ENCODE results near the gene CDC42SE2. TPM values are rescaled to one million over a fixed set of nuclear protein-coding genes. Genes with fewer than 3 reads are reported as not detected.
"Not testable (repeated sequence)": the region's sequence is repeated elsewhere in the genome, so short reads cannot be mapped to it uniquely, and the experiment has no call there.

The CDC42SE2 gene
- polyA plus RNA-seq, 1 experiment = 6.7 TPM

DNA sequence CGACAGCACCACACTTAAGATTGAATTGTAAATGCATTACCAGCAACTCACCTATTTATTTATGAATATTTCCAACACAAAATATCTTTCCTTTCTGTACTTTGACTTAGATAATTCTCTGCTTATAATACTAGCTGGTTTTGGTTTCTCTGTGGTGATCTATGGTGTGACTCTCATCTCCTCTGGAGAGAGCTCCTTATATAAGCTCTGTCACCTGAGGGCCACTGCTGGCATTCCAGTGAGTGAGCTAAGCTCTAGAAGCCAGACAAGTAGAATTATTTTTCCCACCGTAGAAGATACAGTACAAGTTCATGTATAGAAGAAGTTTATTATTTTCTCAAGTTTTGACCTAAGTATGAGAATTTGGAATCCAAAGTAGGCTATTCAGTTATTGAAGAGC lies 111.5 kb downstream of the CDC42SE2 start:
- ChIA-PET POLR2A (no interaction called here), CTCF (no interaction called here)
- H3K4me3 ChIP-seq (ENCODE audit: low read depth, low read length) = no peak overlapping the region
- H3K27me3 ChIP-seq (ENCODE audit: control insufficient read depth, insufficient read depth, low read length) = no peaks in the 10 kb centered on the region
- no peaks in the 10 kb centered on the region for H3K36me3 ChIP-seq (ENCODE audit: control insufficient read depth, insufficient read depth, low read length)
- TF ChIP-seq, protein P1, sequence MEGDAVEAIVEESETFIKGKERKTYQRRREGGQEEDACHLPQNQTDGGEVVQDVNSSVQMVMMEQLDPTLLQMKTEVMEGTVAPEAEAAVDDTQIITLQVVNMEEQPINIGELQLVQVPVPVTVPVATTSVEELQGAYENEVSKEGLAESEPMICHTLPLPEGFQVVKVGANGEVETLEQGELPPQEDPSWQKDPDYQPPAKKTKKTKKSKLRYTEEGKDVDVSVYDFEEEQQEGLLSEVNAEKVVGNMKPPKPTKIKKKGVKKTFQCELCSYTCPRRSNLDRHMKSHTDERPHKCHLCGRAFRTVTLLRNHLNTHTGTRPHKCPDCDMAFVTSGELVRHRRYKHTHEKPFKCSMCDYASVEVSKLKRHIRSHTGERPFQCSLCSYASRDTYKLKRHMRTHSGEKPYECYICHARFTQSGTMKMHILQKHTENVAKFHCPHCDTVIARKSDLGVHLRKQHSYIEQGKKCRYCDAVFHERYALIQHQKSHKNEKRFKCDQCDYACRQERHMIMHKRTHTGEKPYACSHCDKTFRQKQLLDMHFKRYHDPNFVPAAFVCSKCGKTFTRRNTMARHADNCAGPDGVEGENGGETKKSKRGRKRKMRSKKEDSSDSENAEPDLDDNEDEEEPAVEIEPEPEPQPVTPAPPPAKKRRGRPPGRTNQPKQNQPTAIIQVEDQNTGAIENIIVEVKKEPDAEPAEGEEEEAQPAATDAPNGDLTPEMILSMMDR (IDR thresholded peaks at IDR 0.05; ENCODE audit: insufficient read depth, low read depth, low read length) = no peak
- no peak for DNase-seq (ENCODE audit: low read depth)

DNA sequence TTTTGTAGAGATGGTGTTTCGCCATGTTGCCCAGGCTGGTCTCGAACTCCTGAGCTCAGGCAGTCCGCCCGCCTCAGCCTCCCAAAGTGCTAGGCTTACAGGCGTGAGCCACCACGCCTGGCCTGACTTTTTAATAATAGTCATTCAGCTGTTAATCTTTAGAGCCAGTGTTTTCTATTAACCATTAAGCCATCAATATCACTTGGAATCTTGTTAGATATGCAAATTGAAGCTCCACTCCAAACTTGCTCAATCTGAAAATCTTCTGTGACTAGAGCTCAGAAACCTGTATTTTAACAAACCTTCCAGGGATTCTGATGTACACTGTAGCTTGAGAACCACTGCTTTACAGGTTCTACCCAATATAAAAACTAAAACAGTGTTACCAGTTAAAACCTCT lies 113.5 kb downstream of the CDC42SE2 start:
- CTCF ChIA-PET = interaction anchor here (0.8 kb wide), 1 partner anchor 11 kb away, joined by 5 read pairs; no protein-coding TSS in a partner anchor
- POLR2A ChIA-PET = no interaction called here

DNA sequence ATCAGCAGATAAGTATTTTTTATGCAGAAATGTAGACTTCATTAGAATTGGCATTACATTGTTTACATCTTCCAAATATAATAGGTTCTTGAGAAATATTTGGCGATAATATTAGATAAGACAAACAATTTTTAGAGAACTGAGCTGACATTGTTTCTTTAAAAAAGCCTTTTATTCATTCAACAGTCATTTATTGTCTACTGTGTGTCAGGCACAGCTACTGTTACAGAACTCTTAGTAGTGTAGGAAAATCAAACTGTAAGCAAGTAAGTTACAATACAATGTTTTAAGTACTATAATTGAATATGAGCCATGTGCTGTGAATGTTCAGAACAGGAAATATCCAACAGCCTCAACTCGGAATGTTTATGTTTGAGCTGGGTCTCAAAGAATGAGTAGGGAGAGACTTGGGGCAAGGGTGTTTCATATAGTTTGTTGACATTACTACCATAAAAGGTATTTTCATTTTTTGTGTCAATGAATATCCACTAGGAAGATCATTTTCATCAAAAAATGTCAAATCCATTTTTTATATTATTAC lies 114.0 kb downstream of the CDC42SE2 start:
- Histone ChIP-seq H3K27me3 (ENCODE audit: control insufficient read depth, insufficient read depth, low read length) (no peaks in the 10 kb centered on the region), H3K4me3 (ENCODE audit: low read depth, low read length) (no peak overlapping the region), H3K36me3 (ENCODE audit: control insufficient read depth, insufficient read depth, low read length) (no peaks in the 10 kb centered on the region)
- TF ChIP-seq, protein P1 (IDR thresholded peaks at IDR 0.05; ENCODE audit: insufficient read depth, low read depth, low read length) = no peak
- no peak for DNase-seq (ENCODE audit: low read depth)
- ChIA-PET CTCF (interaction anchor here (0.8 kb wide), 1 partner anchor 12 kb away, joined by 5 read pairs; no protein-coding TSS in a partner anchor), POLR2A (no interaction called here)

More for the DNA sequence above, 113.5 kb downstream of the CDC42SE2 start:
- no peaks in the 10 kb centered on the region for H3K27me3 ChIP-seq (ENCODE audit: control insufficient read depth, insufficient read depth, low read length)
- no peak for DNase-seq (ENCODE audit: low read depth)
- TF ChIP-seq, protein P1 (IDR thresholded peaks at IDR 0.05; ENCODE audit: insufficient read depth, low read depth, low read length) = no peak
- no peaks in the 10 kb centered on the region for H3K36me3 ChIP-seq (ENCODE audit: control insufficient read depth, insufficient read depth, low read length)
- no peak overlapping the region for H3K4me3 ChIP-seq (ENCODE audit: low read depth, low read length)

DNA sequence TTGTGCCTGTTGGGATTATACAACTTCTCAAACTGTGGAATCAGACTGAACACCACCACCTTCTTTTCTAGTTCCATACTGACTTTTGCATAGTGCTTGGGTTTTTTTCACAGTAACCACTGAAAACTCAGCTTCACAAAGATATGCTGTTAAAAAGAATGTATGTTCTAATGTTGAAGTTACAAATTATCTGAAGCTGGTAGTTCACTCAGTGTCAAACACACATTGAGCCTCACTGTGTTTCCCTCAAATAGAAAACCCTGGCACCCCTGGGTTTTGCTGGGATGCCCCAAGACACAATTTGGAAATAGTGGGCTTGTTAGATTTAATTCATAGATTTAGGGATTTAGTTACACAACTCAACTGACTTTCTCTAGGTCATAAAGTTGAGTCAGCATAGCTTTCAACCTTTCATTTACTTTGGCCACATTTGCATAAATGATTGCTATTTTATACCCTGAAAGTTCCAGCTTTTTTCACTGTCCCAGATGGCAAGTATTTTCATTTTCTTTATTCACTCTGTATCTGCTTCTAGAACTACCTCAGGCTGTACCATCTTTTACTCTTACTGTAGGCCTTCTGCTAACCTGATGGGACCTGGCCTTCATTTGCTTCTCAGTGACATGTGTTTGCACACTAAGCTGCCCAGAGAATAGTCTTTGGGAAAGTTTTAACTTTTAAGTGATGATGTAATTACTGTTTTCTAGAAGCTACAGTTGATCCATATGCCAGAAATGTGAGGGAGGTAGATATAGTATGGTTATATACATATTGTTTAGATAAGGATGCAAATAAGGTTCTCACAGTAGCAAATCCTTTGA lies 115.1 kb downstream of the CDC42SE2 start:
- no peak for DNase-seq (ENCODE audit: low read depth)
- ChIA-PET CTCF (interaction anchor here (0.6 to 1.1 kb wide), 2 partner anchors 11 to 127 kb away, joined by 3 read pairs; no protein-coding TSS in a partner anchor), POLR2A (no interaction called here)
- Histone ChIP-seq H3K27me3 (ENCODE audit: control insufficient read depth, insufficient read depth, low read length) (no peaks in the 10 kb centered on the region), H3K36me3 (ENCODE audit: control insufficient read depth, insufficient read depth, low read length) (no peaks in the 10 kb centered on the region), H3K4me3 (ENCODE audit: low read depth, low read length) (no peak overlapping the region)
- TF ChIP-seq, protein P1 (IDR thresholded peaks at IDR 0.05; ENCODE audit: insufficient read depth, low read depth, low read length) = no peak

DNA sequence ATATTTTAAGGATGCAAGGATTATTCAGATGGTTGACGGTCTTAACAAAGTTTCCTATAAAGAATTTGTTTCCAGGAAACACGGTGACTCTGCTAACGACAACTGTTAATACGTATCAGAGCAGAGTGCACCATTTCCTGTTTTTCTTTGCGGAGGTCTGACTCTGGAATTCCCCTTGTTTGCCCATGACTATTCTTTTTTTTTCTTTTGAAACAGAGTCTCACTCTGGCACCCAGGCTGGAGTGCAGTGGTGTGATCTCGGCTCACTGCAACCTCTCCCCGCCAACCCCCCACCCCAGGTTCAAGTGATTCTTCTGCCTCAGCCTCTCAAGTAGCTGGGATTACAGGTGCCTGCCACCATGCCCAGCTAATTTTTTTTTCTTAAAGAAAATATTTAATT lies 115.9 kb downstream of the CDC42SE2 start:
- Histone ChIP-seq H3K27me3 (ENCODE audit: control insufficient read depth, insufficient read depth, low read length) (no peaks in the 10 kb centered on the region), H3K4me3 (ENCODE audit: low read depth, low read length) (no peak overlapping the region), H3K36me3 (ENCODE audit: control insufficient read depth, insufficient read depth, low read length) (no peaks in the 10 kb centered on the region)
- POLR2A ChIA-PET = no interaction called here
- CTCF ChIA-PET = interaction anchor here (1.1 kb wide), 1 partner anchor 11 kb away, joined by 3 read pairs; no protein-coding TSS in a partner anchor
- TF ChIP-seq, protein P1 (IDR thresholded peaks at IDR 0.05; ENCODE audit: insufficient read depth, low read depth, low read length) = no peak
- no peak for DNase-seq (ENCODE audit: low read depth)

DNA sequence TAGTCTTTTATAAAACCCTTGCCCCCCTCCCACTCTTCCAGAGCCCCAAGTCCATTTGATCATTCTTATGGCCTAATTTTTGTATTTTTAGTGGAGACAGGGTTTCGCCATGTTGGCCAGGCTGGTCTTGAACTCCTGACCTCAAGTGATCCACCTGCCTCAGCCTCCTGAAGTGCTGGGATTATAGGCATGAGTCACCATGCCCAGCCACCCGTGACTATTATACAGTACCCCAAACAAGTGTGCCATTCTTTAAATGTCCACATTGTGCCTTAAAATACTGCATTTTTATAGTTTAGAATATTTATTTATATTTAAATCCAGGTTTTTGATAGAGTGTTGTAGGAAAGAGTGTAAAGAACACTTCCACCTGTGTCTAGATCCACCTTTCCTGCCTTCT lies 116.4 kb downstream of the CDC42SE2 start:
- POLR2A ChIA-PET; DNase-seq (ENCODE audit: low read depth); H3K27me3 ChIP-seq (ENCODE audit: control insufficient read depth, insufficient read depth, low read length); CTCF ChIA-PET; H3K4me3 ChIP-seq (ENCODE audit: low read depth, low read length); H3K36me3 ChIP-seq (ENCODE audit: control insufficient read depth, insufficient read depth, low read length): not testable (repeated sequence)

Data from BJ (cell line).